NCI-H82 treated with DMSO at 0.1 percent for 48 hours (cell line): ENCODE measurements around the gene SKAP1.
"Not testable (repeated sequence)": the region's sequence is repeated elsewhere in the genome, so short reads cannot be mapped to it uniquely, and the experiment has no call there.

Experiments used
- DNase-seq: peaks from one replicate; lab custom pipeline; 2025; ENCODE audit not compliant: unreplicated experiment; lab: John Stamatoyannopoulos, UW

SKAP1 gene

GRCh38 chr17:48293319-48294019 is 136.5 kb downstream of the SKAP1 start:
- DNase-seq, result no peak

- no peak for DNase-seq
These were observed 139.6 kb downstream of the SKAP1 start for GRCh38 chr17:48290378-48290777.

- DNase-seq, result not testable (repeated sequence)
These were observed 143.1 kb downstream of the SKAP1 start for GRCh38 chr17:48286917-48287316.

- DNase-seq, result no peak
These were observed 144.4 kb downstream of the SKAP1 start for GRCh38 chr17:48285614-48286013.

- DNase-seq, result no peak
These were observed 146.1 kb downstream of the SKAP1 start for GRCh38 chr17:48283907-48284306.

- no peak for DNase-seq
These were observed 146.6 kb downstream of the SKAP1 start for GRCh38 chr17:48283411-48283810.

GRCh38 chr17:48282303-48282702 is 147.7 kb downstream of the SKAP1 start:
- no peak for DNase-seq

- no peak for DNase-seq
These were observed 151.1 kb downstream of the SKAP1 start for GRCh38 chr17:48278760-48279491.

GRCh38 chr17:48276776-48277175 is 153.2 kb downstream of the SKAP1 start:
- DNase-seq, result no peak

GRCh38 chr17:48270899-48271298 is 159.1 kb downstream of the SKAP1 start:
- no peak for DNase-seq

GRCh38 chr17:48269209-48269608 is 160.8 kb downstream of the SKAP1 start:
- DNase-seq, result no peak

GRCh38 chr17:48263731-48264035 is 166.3 kb downstream of the SKAP1 start:
- DNase-seq, result no peak

GRCh38 chr17:48262982-48263730 is 166.9 kb downstream of the SKAP1 start:
- DNase-seq, result no peak

GRCh38 chr17:48261297-48261880 is 168.6 kb downstream of the SKAP1 start:
- DNase-seq, result peak; percentile 2

GRCh38 chr17:48259694-48260291 is 170.2 kb downstream of the SKAP1 start:
- no peak for DNase-seq

GRCh38 chr17:48258331-48258730 is 171.7 kb downstream of the SKAP1 start:
- DNase-seq, result no peak

GRCh38 chr17:48255759-48256158 is 174.3 kb downstream of the SKAP1 start:
- no peak for DNase-seq

GRCh38 chr17:48254896-48255295 is 175.1 kb downstream of the SKAP1 start:
- peak; percentile 1 for DNase-seq

GRCh38 chr17:48253975-48254374 is 176.0 kb downstream of the SKAP1 start:
- no peak for DNase-seq

GRCh38 chr17:48251950-48252349 is 178.1 kb downstream of the SKAP1 start:
- no peak for DNase-seq

GRCh38 chr17:48250949-48251348 is 179.1 kb downstream of the SKAP1 start:
- DNase-seq, result no peak
